ENCODE data around the gene WDR7.

Gene WDR7

GRCh38 chr18:57062178-57062577, 411.0 kb downstream of the WDR7 start:
- FAIRE-seq (no peak), DNase-seq (ENCODE audit: insufficient read length, low spot score) (no peak)

DNA sequence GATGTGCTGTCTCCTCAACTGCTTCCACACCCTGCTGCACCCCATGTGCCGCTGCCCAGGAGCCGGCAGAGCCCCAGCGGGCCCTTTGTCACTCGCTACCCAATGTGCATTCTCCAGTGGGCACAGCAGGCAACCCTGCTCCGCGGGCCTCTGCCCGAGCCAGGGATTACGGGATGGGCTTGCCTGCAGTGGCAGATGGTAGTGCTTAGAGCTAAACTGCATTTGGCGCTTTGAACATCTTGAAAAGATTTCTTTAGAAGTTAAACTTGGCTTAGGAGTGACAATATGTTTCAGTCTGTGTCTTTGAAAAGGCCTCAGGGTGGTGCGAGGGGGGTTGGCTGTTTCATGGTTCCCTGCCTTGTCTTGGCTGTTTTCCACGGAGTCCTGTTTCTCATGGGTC, 411.7 kb downstream of the WDR7 start:
- DNase-seq (ENCODE audit: insufficient read length, low spot score) (no peak), FAIRE-seq (no peak)

- no peak for FAIRE-seq
- DNase-seq (ENCODE audit: insufficient read length, low spot score), result no peak
These were observed 412.5 kb downstream of the WDR7 start for GRCh38 chr18:57063601-57064103.

GRCh38 chr18:57073501-57074187, 422.5 kb downstream of the WDR7 start:
- FAIRE-seq (no peak), DNase-seq (ENCODE audit: insufficient read length, low spot score) (no peak)

DNA sequence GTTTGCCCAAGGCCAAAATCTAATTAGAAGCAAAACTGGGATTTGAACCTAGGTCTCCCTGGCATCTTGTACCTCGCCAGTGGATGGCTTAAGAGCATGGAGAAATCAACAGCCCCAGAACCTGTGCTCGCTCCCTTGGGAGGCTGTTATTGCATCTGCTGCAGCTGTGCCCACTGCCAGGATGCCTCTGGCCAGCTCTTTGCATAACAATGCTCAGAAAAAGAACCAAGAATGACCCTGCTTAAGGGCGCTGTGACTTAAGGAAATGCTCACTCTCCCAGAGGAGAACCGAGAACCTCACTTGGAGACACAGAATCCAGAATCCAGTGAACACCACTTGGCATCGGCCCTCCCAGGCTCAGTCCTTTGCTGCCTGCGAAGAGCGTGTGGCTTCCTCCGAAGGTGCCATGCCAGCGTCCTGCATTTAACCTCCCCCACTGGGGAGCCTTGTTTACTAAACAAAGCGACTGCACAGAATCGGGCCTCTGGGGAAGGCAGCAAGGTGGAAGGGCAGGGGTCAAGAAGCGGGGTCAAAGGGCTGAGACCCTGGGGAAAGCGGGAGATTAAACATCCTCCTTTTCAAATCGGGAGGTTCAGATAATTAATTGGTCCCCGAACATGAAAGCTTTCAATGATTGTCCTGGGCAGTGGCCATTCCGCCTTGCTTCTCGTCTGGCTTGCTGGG, 424.7 kb downstream of the WDR7 start:
- no peak for DNase-seq (ENCODE audit: insufficient read length, low spot score)
- no peak for FAIRE-seq

- FAIRE-seq (no peak), DNase-seq (ENCODE audit: insufficient read length, low spot score) (no peak)
These were observed 426.0 kb downstream of the WDR7 start for GRCh38 chr18:57077005-57077765.

GRCh38 chr18:57077786-57078552, 426.8 kb downstream of the WDR7 start:
- DNase-seq (ENCODE audit: insufficient read length, low spot score), result no peak
- no peak for FAIRE-seq

DNA sequence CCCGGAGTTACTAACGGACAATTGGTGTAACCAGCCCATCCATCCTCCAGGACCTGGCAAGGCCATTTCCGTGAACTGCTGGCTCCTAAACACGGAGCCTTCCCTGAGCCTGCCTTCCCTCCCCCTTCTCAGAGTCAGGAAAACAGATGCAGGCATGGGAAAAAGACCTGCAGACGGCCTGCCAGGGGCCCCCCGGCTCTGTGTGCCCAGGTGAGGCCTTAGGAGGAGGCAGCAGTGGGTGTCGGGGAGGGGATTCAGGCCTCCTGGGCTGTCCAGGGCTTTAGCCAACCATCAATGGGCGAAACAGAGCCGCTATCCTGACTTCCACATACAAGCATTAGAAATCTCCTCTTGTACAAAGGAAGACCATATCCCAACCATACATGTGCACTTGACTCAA, 427.5 kb downstream of the WDR7 start:
- DNase-seq (ENCODE audit: insufficient read length, low spot score) (no peak), FAIRE-seq (no peak)

DNA sequence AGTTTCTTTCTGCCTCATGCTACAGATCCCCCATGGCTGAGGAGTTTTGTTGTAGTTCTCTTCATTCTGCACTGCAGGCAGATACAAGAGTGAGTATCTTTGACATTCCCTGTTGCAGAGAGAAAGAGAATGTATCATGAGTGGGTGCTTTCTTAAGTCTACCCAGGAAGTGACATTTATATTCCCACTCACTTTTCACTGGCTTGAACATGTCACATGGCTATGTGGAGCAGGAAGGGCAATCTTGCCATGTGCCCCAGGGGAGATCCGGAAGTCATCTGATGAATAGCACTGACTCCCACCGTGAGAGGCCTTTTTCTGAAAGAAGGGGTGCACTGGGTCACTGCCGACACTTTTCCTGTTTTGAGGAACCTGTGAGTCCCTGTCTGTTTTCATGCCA, 429.3 kb downstream of the WDR7 start:
- no peak for FAIRE-seq
- no peak for DNase-seq (ENCODE audit: insufficient read length, low spot score)

- FAIRE-seq (no peak), DNase-seq (ENCODE audit: insufficient read length, low spot score) (no peak)
These were observed 430.7 kb downstream of the WDR7 start for GRCh38 chr18:57081899-57082298.

DNA sequence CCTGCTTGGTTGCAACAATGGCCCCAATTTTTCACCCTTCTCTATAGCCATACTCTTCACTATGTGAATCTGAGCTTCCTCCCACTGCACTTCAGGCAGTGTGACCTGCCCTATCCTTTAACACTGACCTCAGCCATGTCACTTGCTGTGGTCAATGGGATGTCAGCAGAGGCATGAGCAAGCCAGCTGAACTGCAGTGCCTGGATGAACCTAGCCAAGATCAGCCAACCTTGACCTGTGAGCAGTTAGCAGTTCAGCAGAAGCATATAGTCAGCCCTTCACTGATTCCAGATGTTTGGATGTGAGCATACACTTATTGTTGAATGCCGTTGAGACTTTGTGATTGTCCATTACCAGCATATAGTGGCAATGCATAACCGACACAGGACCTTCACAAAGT, 432.3 kb downstream of the WDR7 start:
- no peak for DNase-seq (ENCODE audit: insufficient read length, low spot score)
- no peak for FAIRE-seq

- DNase-seq (ENCODE audit: insufficient read length, low spot score), result no peak
- no peak for FAIRE-seq
These were observed 433.4 kb downstream of the WDR7 start for GRCh38 chr18:57084331-57085271.

DNA sequence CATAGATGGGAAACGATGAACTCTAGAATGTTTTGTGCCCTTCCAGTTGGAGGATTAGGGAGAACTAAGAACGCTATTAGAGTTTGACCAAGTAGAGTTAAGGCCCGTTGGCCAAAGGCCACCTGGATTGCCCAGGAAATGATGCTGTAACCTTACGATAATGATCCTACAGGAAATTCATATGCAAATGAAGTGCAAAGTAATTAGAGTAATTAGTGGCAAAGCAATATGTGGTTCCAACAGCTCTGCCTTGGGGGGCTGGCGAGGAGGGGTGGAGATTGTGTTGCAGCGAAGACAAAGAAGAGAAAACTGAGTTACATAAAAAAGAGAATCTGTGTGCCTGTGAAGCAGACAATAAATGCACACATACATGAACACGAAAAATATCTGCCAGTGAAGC, 434.2 kb downstream of the WDR7 start:
- DNase-seq (ENCODE audit: insufficient read length, low spot score), result no peak
- FAIRE-seq, result no peak

DNA sequence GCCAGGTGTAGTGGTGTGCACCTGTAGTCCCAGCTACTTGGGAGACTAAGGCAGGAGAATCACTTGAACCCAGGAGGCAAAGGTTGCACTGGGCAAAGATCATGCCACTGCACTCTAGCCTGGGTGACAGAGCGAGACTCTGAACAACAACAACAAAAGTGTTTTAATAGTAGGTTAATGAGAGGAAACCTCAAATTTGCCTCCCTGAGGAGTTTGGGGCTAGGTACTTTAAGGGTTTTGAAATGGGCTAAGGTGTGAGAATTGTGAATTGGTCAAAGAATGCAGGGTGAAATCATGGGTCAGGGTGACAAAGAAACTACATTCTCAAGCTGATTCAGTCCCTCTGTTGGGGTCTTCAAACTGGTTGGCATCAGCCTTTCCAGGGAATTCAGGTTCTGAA, 435.0 kb downstream of the WDR7 start:
- DNase-seq (ENCODE audit: insufficient read length, low spot score) (no peak), FAIRE-seq (no peak)
